H1 (cell line): ENCODE data around the gene ZSCAN5A. TPM values are rescaled to one million over a fixed set of nuclear protein-coding genes. Genes with fewer than 3 reads are reported as not detected.

ENCODE experiments used
- CTCF ChIA-PET: fragments of 300-600 bp; sonication (Branson Sonifier 250); formaldehyde crosslinking; loops from one replicate; lab custom pipeline; 2021; ENCODE audit not compliant: partially characterized antibody; lab: Charles Lee
- POLR2A ChIA-PET: fragments of 300-600 bp; sonication (Branson Sonifier 250); formaldehyde crosslinking; loops from one replicate; lab custom pipeline; 2021; ENCODE audit warnings: inconsistent platforms; ENCODE audit not compliant: partially characterized antibody; lab: Charles Lee
- DNase-seq, 2 experiments: peaks; one replicate each; pipeline versions ENCODE4 v3.0.0 to v3.0.0-alpha.2; 2010 to 2022; ENCODE audit warnings: low spot score in 2 of 2, low read depth in 1 of 2, mixed read lengths in 1 of 2
- FAIRE-seq: peaks from 2 replicates; lab custom pipeline; 2011; peaks lifted over from hg19 to GRCh38; lab: Jason Lieb, UNC
- H2AFZ ChIP-seq: 2 replicates; pipeline ENCODE4 v1.8.1; 2012; ENCODE audit warnings: low read length, inconsistent platforms
- H2AK5ac ChIP-seq: 2 replicates; pipeline ENCODE4 v1.6.1; 2013; ENCODE audit warnings: low read depth, low read length
- H2BK120ac ChIP-seq: replicated peaks from 2 replicates; pipeline ENCODE3; 2013; ENCODE audit warnings: low read depth, low read length, inconsistent platforms
- H2BK12ac ChIP-seq: 2 replicates; pipeline ENCODE4 v1.6.1; 2013; ENCODE audit warnings: low read depth, low read length
- H2BK15ac ChIP-seq: 2 replicates; pipeline ENCODE4 v1.6.1; 2013; ENCODE audit warnings: low read length
- H2BK20ac ChIP-seq: 2 replicates; pipeline ENCODE4 v1.6.1; 2013; ENCODE audit warnings: low read length
- H2BK5ac ChIP-seq: 2 replicates; pipeline ENCODE4 v1.6.1; 2013; ENCODE audit warnings: low read depth, low read length
- H3K14ac ChIP-seq: 2 replicates; pipeline ENCODE4 v1.6.1; 2013; ENCODE audit warnings: inconsistent platforms; ENCODE audit not compliant: insufficient read length
- H3K18ac ChIP-seq: 2 replicates; pipeline ENCODE4 v1.6.1; 2013; ENCODE audit warnings: low read length; ENCODE audit errors: extremely low read depth
- H3K23ac ChIP-seq: 2 replicates; pipeline ENCODE4 v1.6.1; 2013; ENCODE audit warnings: inconsistent platforms; ENCODE audit not compliant: insufficient read length
- H3K23me2 ChIP-seq: 2 replicates; pipeline ENCODE4 v1.6.1; 2013; ENCODE audit warnings: low read depth, low read length
- H3K27ac ChIP-seq: 2 replicates; pipeline ENCODE4 v1.6.1; 2011; ENCODE audit warnings: low read depth, low read length, inconsistent platforms
- H3K27me3 ChIP-seq, 4 experiments: replicated peaks in 1 of 4; 1 replicate in 1 of 4; 2 replicates in 3 of 4; pipeline versions ENCODE4 v1.6.1 to v1.8.1; 2011 to 2013; ENCODE audit warnings: low read length in 3 of 4, mild to moderate bottlenecking in 3 of 4, inconsistent platforms in 2 of 4, mixed read lengths in 2 of 4, moderate library complexity in 1 of 4; ENCODE audit not compliant: control insufficient read depth in 3 of 4, insufficient read depth in 3 of 4; ENCODE audit errors: extremely low read depth in 1 of 4
- H3K36me3 ChIP-seq, 4 experiments: 2 replicates each; pipeline versions ENCODE4 v1.6.1 to v1.8.1; 2011 to 2013; ENCODE audit warnings: mild to moderate bottlenecking in 4 of 4, low read length in 3 of 4, moderate library complexity in 2 of 4, control low read depth in 1 of 4, inconsistent platforms in 1 of 4; ENCODE audit not compliant: insufficient read depth in 4 of 4, control insufficient read depth in 2 of 4
- H3K4ac ChIP-seq: replicated peaks from 2 replicates; pipeline ENCODE3; 2013; ENCODE audit warnings: low read length, low read depth, mixed read lengths, inconsistent platforms; ENCODE audit not compliant: insufficient read length
- H3K4me1 ChIP-seq, 4 experiments: replicated peaks in 1 of 4; 1 replicate in 1 of 4; 2 replicates in 3 of 4; pipeline versions ENCODE4 v1.6.1 to v1.8.1; 2011 to 2013; ENCODE audit warnings: low read length in 3 of 4, inconsistent platforms in 2 of 4, mixed read lengths in 1 of 4; ENCODE audit not compliant: insufficient read depth in 4 of 4, control insufficient read depth in 3 of 4
- H3K4me2 ChIP-seq, 2 experiments: 2 replicates each; pipeline versions ENCODE4 v1.6.1 to v1.8.1; 2011 to 2013; ENCODE audit warnings: low read depth in 2 of 2, low read length in 2 of 2, control low read depth in 1 of 2, inconsistent platforms in 1 of 2, mild to moderate bottlenecking in 1 of 2; ENCODE audit not compliant: insufficient read depth in 1 of 2
- H3K4me3 ChIP-seq, 4 experiments: fragments of 200-600, 300-600 bp in 1 of 4; sonication (generic), shearing (Covaris generic), sonication (Bioruptor Twin) in 1 of 4; 2 replicates each; pipeline versions ENCODE4 v1.5.1 to v1.8.1; 2011 to 2016; ENCODE audit warnings: low read length in 4 of 4, low read depth in 3 of 4, control low read depth in 2 of 4, inconsistent platforms in 2 of 4, mild to moderate bottlenecking in 2 of 4, mixed read lengths in 1 of 4, moderate library complexity in 1 of 4; ENCODE audit not compliant: insufficient read depth in 2 of 4; ENCODE audit errors: extremely low read depth in 1 of 4
- H3K56ac ChIP-seq: replicated peaks from 2 replicates; pipeline ENCODE3; 2013; ENCODE audit warnings: low read depth, mild to moderate bottlenecking, mixed read lengths, low read length, inconsistent platforms; ENCODE audit not compliant: insufficient read length
- H3K79me1 ChIP-seq: 2 replicates; pipeline ENCODE4 v1.6.1; 2013; ENCODE audit warnings: low read depth, low read length, control low read depth
- H3K79me2 ChIP-seq, 2 experiments: 2 replicates each; pipeline versions ENCODE4 v1.6.1 to v1.8.1; 2012 to 2013; ENCODE audit warnings: low read length in 2 of 2, mild to moderate bottlenecking in 2 of 2, inconsistent platforms in 1 of 2; ENCODE audit not compliant: insufficient read depth in 2 of 2, control insufficient read depth in 1 of 2
- H3K9ac ChIP-seq, 4 experiments: replicated peaks in 1 of 4; 1 replicate in 1 of 4; 2 replicates in 3 of 4; pipeline versions ENCODE4 v1.6.1 to v1.8.1; 2011 to 2013; ENCODE audit warnings: low read depth in 3 of 4, low read length in 3 of 4, control low read depth in 2 of 4, mild to moderate bottlenecking in 2 of 4, moderate library complexity in 2 of 4, inconsistent platforms in 1 of 4; ENCODE audit errors: extremely low read depth in 1 of 4
- H3K9me3 ChIP-seq, 2 experiments: 2 replicates each; pipeline versions ENCODE4 v1.6.1 to v1.8.1; 2012 to 2013; ENCODE audit warnings: mild to moderate bottlenecking in 2 of 2, moderate library complexity in 2 of 2, control low read depth in 1 of 2, inconsistent platforms in 1 of 2, low read depth in 1 of 2, low read length in 1 of 2, mixed read lengths in 1 of 2; ENCODE audit not compliant: insufficient read depth in 2 of 2
- H4K20me1 ChIP-seq, 2 experiments: replicated peaks in 1 of 2; 2 replicates each; pipeline versions ENCODE3 to v1.8.1; 2011 to 2013; ENCODE audit warnings: inconsistent platforms in 2 of 2, low read length in 2 of 2, mild to moderate bottlenecking in 1 of 2; ENCODE audit not compliant: insufficient read depth in 2 of 2, control insufficient read depth in 1 of 2
- H4K5ac ChIP-seq: 2 replicates; pipeline ENCODE4 v1.6.1; 2013; ENCODE audit warnings: low read length, low read depth, mixed read lengths, inconsistent platforms; ENCODE audit not compliant: insufficient read length
- H4K8ac ChIP-seq: 2 replicates; pipeline ENCODE4 v1.8.0; 2013; ENCODE audit warnings: mild to moderate bottlenecking, moderate library complexity, low read length, inconsistent platforms; ENCODE audit not compliant: insufficient read depth; ENCODE audit errors: extremely low read depth
- H4K91ac ChIP-seq: replicated peaks from 2 replicates; pipeline ENCODE3; 2013; ENCODE audit warnings: low read length, mixed read lengths, inconsistent platforms; ENCODE audit not compliant: insufficient read length
- WGBS, 2 experiments: shearing (Covaris generic) in 1 of 2; methylation state at CpG; one replicate each; pipeline versions ENCODE4 v1.1.6 to v1.1.7; 2013 to 2015; ENCODE audit warnings: low lambda C conversion rate in 2 of 2, mixed read lengths in 2 of 2, inconsistent platforms in 1 of 2, low coverage in 1 of 2, missing lambda C conversion rate in 1 of 2; ENCODE audit not compliant: insufficient replicate concordance in 2 of 2, insufficient coverage in 1 of 2, insufficient read length in 1 of 2; ENCODE audit errors: extremely low coverage in 1 of 2, missing lambda C conversion rate in 1 of 2; 5-methylcytosine and 5-hydroxymethylcytosine counted together
- polyA plus RNA-seq, 7 experiments: library from polyadenylated mRNA; depleted of rRNA in 3 of 7; stranded (reverse) in 5 of 7; unstranded in 2 of 7; fragments of >200 nt in 5 of 7; fragments of 200-250 nt in 2 of 7; gene quantifications; 1 replicate in 5 of 7; 2 replicates in 1 of 7; 4 replicates in 1 of 7; pipeline versions ENCODE4 v1.2.1 to v1.2.3, GENCODE V29; 2011 to 2013; ENCODE audit warnings: missing spikeins in 2 of 7, mixed read lengths in 2 of 7
- total RNA-seq: library from RNA; stranded (reverse); fragmentation: NEBNext Ultra II Directional; extraction: Animal tissue kit (Norgen Biotek cat#: 25700); gene quantifications from 2 replicates; pipeline ENCODE4 v1.2.1, GENCODE V29; 2021

Gene ZSCAN5A
- total and polyA plus RNA-seq, 2 of the 8 experiments (the other 6 are each of a cell fraction or from before 2014, with no cell fraction given) = 8.6 to 11.0 TPM

GRCh38 chr19:56321254-56321988, 6.8 kb upstream of the ZSCAN5A start:
- Histone ChIP-seq H3K79me1 (no peaks in the 10 kb centered on the region), H2AFZ (no peak overlapping the region), H3K27me3 (no peaks in the 10 kb centered on the region; a peak in 1 of 7 replicates), H3K14ac (no peak overlapping the region), H4K91ac (no peak overlapping the region), H3K4me3 (no peak overlapping the region), H3K56ac (no peak overlapping the region), H2BK5ac (no peak overlapping the region), H4K8ac (no peak overlapping the region), H3K4me2 (no peak overlapping the region), H4K5ac (no peak overlapping the region), H3K9ac (no peak overlapping the region), H2BK20ac (no peak overlapping the region), H3K27ac (no peak overlapping the region), H3K36me3 (no peaks in the 10 kb centered on the region), H4K20me1 (no peaks in the 10 kb centered on the region), H3K79me2 (no peaks in the 10 kb centered on the region), H2BK12ac (no peak overlapping the region), H3K23ac (no peak overlapping the region), H2BK15ac (no peak overlapping the region), H3K4ac (no peak overlapping the region), H3K4me1 (no peaks in the 10 kb centered on the region), H3K23me2 (no peaks in the 10 kb centered on the region), H3K18ac (no peak overlapping the region), H2AK5ac (no peak overlapping the region), H2BK120ac (no peak overlapping the region), H3K9me3 (peaks cover 0 to 4% of the 10 kb centered on the region in 2 experiments; a peak in 3 of 4 replicates)
- DNase-seq (no peak), FAIRE-seq (no peak)
- ChIA-PET POLR2A (interaction anchor here (1.0 kb wide), 1 partner anchor 12 kb away, joined by 3 read pairs; no protein-coding TSS in a partner anchor), CTCF (interaction anchor here (1.2 to 1.6 kb wide), 3 partner anchors 12 to 68 kb away, joined by 3 to 6 read pairs (median 5); no protein-coding TSS in a partner anchor)
- 80% methylated on average over 8 of the region's 8 CpGs; no CpG with 5 or more reads in 1 of the 2 experiments for WGBS, 2 experiments
